ENCODE results near the gene BTBD9.

DNA sequence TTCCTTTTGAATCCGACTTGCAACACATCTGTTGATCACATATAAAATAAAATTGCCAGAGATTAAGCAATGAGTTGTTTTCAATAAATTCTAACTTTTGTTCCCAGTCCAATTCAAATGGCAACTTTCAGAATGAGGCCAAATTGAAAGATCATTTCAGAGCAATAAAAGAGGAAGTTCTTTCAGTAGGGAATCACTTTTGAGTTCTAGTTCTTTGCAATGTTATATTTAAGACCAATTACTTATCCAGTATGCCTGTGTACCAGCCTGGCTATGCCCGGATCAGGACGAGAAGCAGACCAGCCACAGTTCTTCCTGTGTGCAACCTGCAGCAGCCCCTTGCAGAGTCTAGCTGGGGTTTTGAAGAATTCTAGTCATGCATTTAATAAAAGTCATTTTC, 232.5 kb downstream of the BTBD9 start:
- TF ChIP-seq, protein P1, sequence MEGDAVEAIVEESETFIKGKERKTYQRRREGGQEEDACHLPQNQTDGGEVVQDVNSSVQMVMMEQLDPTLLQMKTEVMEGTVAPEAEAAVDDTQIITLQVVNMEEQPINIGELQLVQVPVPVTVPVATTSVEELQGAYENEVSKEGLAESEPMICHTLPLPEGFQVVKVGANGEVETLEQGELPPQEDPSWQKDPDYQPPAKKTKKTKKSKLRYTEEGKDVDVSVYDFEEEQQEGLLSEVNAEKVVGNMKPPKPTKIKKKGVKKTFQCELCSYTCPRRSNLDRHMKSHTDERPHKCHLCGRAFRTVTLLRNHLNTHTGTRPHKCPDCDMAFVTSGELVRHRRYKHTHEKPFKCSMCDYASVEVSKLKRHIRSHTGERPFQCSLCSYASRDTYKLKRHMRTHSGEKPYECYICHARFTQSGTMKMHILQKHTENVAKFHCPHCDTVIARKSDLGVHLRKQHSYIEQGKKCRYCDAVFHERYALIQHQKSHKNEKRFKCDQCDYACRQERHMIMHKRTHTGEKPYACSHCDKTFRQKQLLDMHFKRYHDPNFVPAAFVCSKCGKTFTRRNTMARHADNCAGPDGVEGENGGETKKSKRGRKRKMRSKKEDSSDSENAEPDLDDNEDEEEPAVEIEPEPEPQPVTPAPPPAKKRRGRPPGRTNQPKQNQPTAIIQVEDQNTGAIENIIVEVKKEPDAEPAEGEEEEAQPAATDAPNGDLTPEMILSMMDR (IDR thresholded peaks at IDR 0.05; ENCODE audit: borderline replicate concordance, extremely low read depth, low read length, poor library complexity, severe bottlenecking), result no peak
- no peak for TF ChIP-seq EZH2 (IDR thresholded peaks at IDR 0.05; ENCODE audit: borderline replicate concordance, low read depth, low read length, severe bottlenecking)

Data from DND-41 (cell line).